ENCODE measurements around the gene SIM1.
A peak's percentile ranks its signal among the peaks of the same experiment; 100 is the strongest.

Gene SIM1

GRCh38 chr6:100464903-100465700 lies at the start of gene SIM1:
SIM1 (minus strand) TSS chr6:100464921; CDS start chr6:100463468, 1,453 bp downstream.
- DNase-seq (ENCODE audit: low spot score): peak; percentile 76

- no peak for DNase-seq (ENCODE audit: low spot score)
Observed at GRCh38 chr6:100512203-100512862, 47.6 kb upstream of the SIM1 start.

- DNase-seq (ENCODE audit: low spot score): no peak
Observed at GRCh38 chr6:100509101-100509500, 44.4 kb upstream of the SIM1 start.

- DNase-seq (ENCODE audit: low spot score): no peak
Observed at GRCh38 chr6:100506651-100507050, 41.9 kb upstream of the SIM1 start.

GRCh38 chr6:100504786-100505737 lies 40.3 kb upstream of the SIM1 start:
- DNase-seq (ENCODE audit: low spot score): no peak

- DNase-seq (ENCODE audit: low spot score): no peak
Observed at GRCh38 chr6:100503043-100503705, 38.5 kb upstream of the SIM1 start.

GRCh38 chr6:100493206-100493888 lies 28.6 kb upstream of the SIM1 start:
- DNase-seq (ENCODE audit: low spot score): no peak

- DNase-seq (ENCODE audit: low spot score): no peak
Observed at GRCh38 chr6:100491952-100492670, 27.4 kb upstream of the SIM1 start.

- no peak for DNase-seq (ENCODE audit: low spot score)
Observed at GRCh38 chr6:100490065-100490464, 25.3 kb upstream of the SIM1 start.

- DNase-seq (ENCODE audit: low spot score): no peak
Observed at GRCh38 chr6:100488244-100488643, 23.5 kb upstream of the SIM1 start.

- no peak for DNase-seq (ENCODE audit: low spot score)
Observed at GRCh38 chr6:100487638-100488037, 22.9 kb upstream of the SIM1 start.

GRCh38 chr6:100485268-100485667 lies 20.5 kb upstream of the SIM1 start:
- DNase-seq (ENCODE audit: low spot score): no peak

GRCh38 chr6:100484474-100484873 lies 19.8 kb upstream of the SIM1 start:
- DNase-seq (ENCODE audit: low spot score): no peak

- DNase-seq (ENCODE audit: low spot score): no peak
Observed at GRCh38 chr6:100482698-100483097, 18.0 kb upstream of the SIM1 start.

GRCh38 chr6:100479179-100480035 lies 14.7 kb upstream of the SIM1 start:
- no peak for DNase-seq (ENCODE audit: low spot score)

GRCh38 chr6:100475554-100476320 lies 11.0 kb upstream of the SIM1 start:
- no peak for DNase-seq (ENCODE audit: low spot score)

GRCh38 chr6:100473182-100473581 lies 8.5 kb upstream of the SIM1 start:
- DNase-seq (ENCODE audit: low spot score): no peak

- DNase-seq (ENCODE audit: low spot score): no peak
Observed at GRCh38 chr6:100472674-100473073, 8.0 kb upstream of the SIM1 start.
